Panc1 (cell line): ENCODE data around the gene RNF34. TPM values are rescaled to one million over a fixed set of nuclear protein-coding genes. Genes with fewer than 3 reads are reported as not detected.

Experiments
- ATAC-seq: fragments of 200-7000 bp; cut with Tn5 transposase; 2 replicates; pipeline ENCODE4 v1.9.1; 2020; ENCODE audit warnings: mild to moderate bottlenecking, moderate library complexity
- BruUV-seq: library from RNA; stranded (reverse); fragments of 400-500 nt; replicated peaks from 2 replicates; lab custom pipeline; 2021; lab: Mats Ljungman, UMichigan
- CTCF ChIA-PET: fragments of 300-600 bp; sonication (Branson Sonifier 250); formaldehyde crosslinking; loops from one replicate; lab custom pipeline; 2022; ENCODE audit warnings: antibody characterized with exemption; lab: Charles Lee
- POLR2A ChIA-PET: fragments of 300-600 bp; sonication (Branson Sonifier 250); formaldehyde crosslinking; loops from one replicate; lab custom pipeline; 2022; ENCODE audit warnings: antibody characterized with exemption; lab: Charles Lee
- DNase-seq: peaks from one replicate; pipeline ENCODE4 v3.0.0-alpha.2; 2010; ENCODE audit warnings: low read depth, low spot score
- H3K27ac ChIP-seq: 2 replicates; pipeline ENCODE4 v1.5.1; 2011; ENCODE audit warnings: mild to moderate bottlenecking, low read length, inconsistent platforms
- H3K27me3 ChIP-seq: fragments of 200-500 bp; sonication (Bioruptor generic); 2 replicates; pipeline ENCODE4 v1.6.0; 2014; ENCODE audit warnings: low read length, inconsistent platforms; ENCODE audit not compliant: control insufficient read depth, insufficient read depth
- H3K36me3 ChIP-seq: fragments of 200-500 bp; sonication (Bioruptor generic); 2 replicates; pipeline ENCODE4 v1.5.1; 2014; ENCODE audit warnings: inconsistent platforms, mild to moderate bottlenecking, low read length, moderate library complexity; ENCODE audit not compliant: control insufficient read depth, insufficient read depth
- H3K4me1 ChIP-seq: 2 replicates; pipeline ENCODE4 v1.5.1; 2011; ENCODE audit warnings: inconsistent platforms, mild to moderate bottlenecking, low read length, moderate library complexity; ENCODE audit not compliant: control insufficient read depth, insufficient read depth
- H3K4me3 ChIP-seq, 2 experiments: 2 replicates each; pipeline ENCODE4 v1.5.1; 2011 to 2012; ENCODE audit warnings: low read depth in 2 of 2, low read length in 2 of 2, mild to moderate bottlenecking in 2 of 2, inconsistent platforms in 1 of 2, moderate library complexity in 1 of 2
- H3K9me3 ChIP-seq: fragments of 200-500 bp; sonication (Bioruptor generic); 2 replicates; pipeline ENCODE4 v1.5.1; 2014; ENCODE audit warnings: low read depth, mild to moderate bottlenecking, inconsistent platforms, low read length, moderate library complexity; ENCODE audit not compliant: control insufficient read depth, insufficient read depth
- CTCF ChIP-seq: fragments of 450-650 bp; IDR thresholded peaks from 2 replicates; pipeline ENCODE4 v1.5.1; 2017; ENCODE audit warnings: mild to moderate bottlenecking
- POLR2AphosphoS5 ChIP-seq: IDR thresholded peaks from 2 replicates; pipeline ENCODE4 v1.6.1; 2012; ENCODE audit warnings: mild to moderate bottlenecking, low read depth, low read length, moderate library complexity
- REST ChIP-seq, 2 experiments: IDR thresholded peaks; 2 replicates each; pipeline ENCODE4 v1.6.1; 2011 to 2012; ENCODE audit warnings: low read depth in 2 of 2, control low read depth in 1 of 2, low read length in 1 of 2, mild to moderate bottlenecking in 1 of 2, moderate library complexity in 1 of 2; ENCODE audit not compliant: insufficient read depth in 1 of 2
- SIN3A ChIP-seq: IDR thresholded peaks from 2 replicates; pipeline ENCODE4 v1.6.1; 2012; ENCODE audit warnings: low read depth, mild to moderate bottlenecking, low read length, moderate library complexity, borderline replicate concordance; ENCODE audit not compliant: insufficient read depth
- TCF7L2 ChIP-seq: IDR thresholded peaks from 2 replicates; pipeline ENCODE4 v1.6.1; 2011; ENCODE audit warnings: mild to moderate bottlenecking, low read depth, low read length, inconsistent platforms
- in situ Hi-C: cut with HindIII; loops from 2 replicates; pipeline ENCODE4 v1.10.0; 2016; ENCODE audit warnings: low sequenced_read_pairs, low pct_unique_long_range_greater_than_20kb
- intact Hi-C: fragments of 100-400 bp; cut with micrococcal nuclease; formaldehyde crosslinking; loops from one replicate; pipeline ENCODE4 v1.10.0; 2022; ENCODE audit not compliant: unreplicated experiment
- total RNA-seq: library from RNA; stranded (reverse); gene quantifications from one replicate; pipeline ENCODE4 v1.2.1, GENCODE V29; 2021; ENCODE audit not compliant: unreplicated experiment

The RNF34 gene
- total RNA-seq, 1 experiment from 2014 or later, result 52.4 TPM

- TF ChIP-seq POLR2AphosphoS5, result no peak
- no peak for TF ChIP-seq TCF7L2
- no peak for TF ChIP-seq CTCF
- no peak for TF ChIP-seq REST (IDR thresholded peaks at IDR 0.05; ENCODE audit: insufficient read depth in 1 of 2, low read depth in 2 of 2, low read length in 1 of 2)
- no peak for TF ChIP-seq SIN3A
- DNase-seq (no peak), ATAC-seq (no peak)
- Histone ChIP-seq H3K4me3 (no peak overlapping the region), H3K27me3 (no peaks in the 10 kb centered on the region), H3K27ac (no peak overlapping the region), H3K9me3 (no peaks in the 10 kb centered on the region), H3K36me3 (no peaks in the 10 kb centered on the region), H3K4me1 (no peaks in the 10 kb centered on the region)
- no TSS peak for BruUV-seq
- ChIA-PET POLR2A (no interaction called here), CTCF (interaction anchor here (0.5 kb wide), 1 partner anchor 10 kb away, joined by 3 read pairs; no protein-coding TSS in a partner anchor)
- intact Hi-C loops (no loop called here), in situ Hi-C loops (no loop called here)
These were observed 52.0 kb downstream of the RNF34 start for GRCh38 chr12:121451961-121452339.

DNA sequence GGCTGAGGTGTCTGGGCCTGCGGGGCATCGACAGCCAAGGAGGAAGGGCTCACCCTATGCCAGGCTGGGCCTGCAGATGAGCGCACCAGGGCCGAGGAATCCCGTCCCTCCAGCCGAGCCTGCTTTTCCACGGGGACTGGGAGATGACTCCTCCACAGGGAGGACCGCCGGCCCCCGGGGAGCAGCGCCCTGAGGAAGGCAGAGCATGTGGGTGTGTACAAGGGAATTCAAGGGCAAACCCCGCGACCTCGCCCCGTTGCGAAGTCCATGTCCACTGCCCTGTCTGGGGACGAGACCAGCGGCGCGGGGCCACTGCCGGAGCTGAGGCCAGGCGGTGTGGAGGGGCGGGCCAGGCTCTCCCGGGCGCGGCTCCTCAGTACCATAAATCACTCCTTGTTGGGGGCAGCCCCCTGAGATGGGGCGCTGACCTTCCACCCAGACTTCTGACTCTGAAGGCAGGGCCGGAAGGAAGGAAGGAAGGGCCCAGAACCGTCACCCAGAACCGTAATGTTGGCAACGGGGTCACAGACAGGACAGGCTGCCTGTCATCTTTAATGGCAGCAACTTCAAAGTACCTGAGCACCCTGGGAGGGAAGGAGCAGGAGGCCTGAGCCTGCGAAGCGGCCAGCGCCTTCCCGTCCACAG lies 52.5 kb downstream of the RNF34 start:
- DNase-seq (no peak), ATAC-seq (0 out of 2 replicates have a peak, but pooled peaks have one; percentile 28)
- H3K9me3 ChIP-seq, result no peaks in the 10 kb centered on the region
- ChIA-PET POLR2A (no interaction called here), CTCF (interaction anchor here (0.5 kb wide), 1 partner anchor 11 kb away, joined by 3 read pairs; no protein-coding TSS in a partner anchor)
- in situ Hi-C loops, result no loop called here
- no peaks in the 10 kb centered on the region for H3K27me3 ChIP-seq
- intact Hi-C loops, result no loop called here
- H3K27ac ChIP-seq, result no peak overlapping the region
- no peaks in the 10 kb centered on the region for H3K4me1 ChIP-seq
- H3K36me3 ChIP-seq, result no peaks in the 10 kb centered on the region
- BruUV-seq, result no TSS peak
- no peak overlapping the region for H3K4me3 ChIP-seq
- no peak for TF ChIP-seq SIN3A

DNA sequence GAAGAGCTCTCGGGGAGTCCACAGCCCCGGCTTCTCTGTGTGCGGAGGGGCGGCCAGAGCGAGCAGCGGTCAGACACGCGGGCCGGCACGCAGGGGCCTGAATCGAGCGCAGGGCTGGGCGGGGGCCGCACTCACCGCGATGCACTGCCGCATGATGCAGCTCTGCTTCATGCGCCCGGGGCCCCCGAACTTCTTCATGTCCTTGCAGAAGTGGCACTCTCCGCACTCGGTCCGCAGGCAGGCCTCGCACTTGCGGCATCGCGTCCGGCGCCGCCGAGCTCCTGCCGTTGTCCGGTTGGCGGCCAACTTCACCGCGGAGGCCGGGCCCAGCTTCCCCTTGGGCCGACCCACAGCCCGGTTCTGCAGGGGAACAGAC lies 53.1 kb downstream of the RNF34 start:
- Histone ChIP-seq H3K27ac (no peak overlapping the region), H3K4me1 (no peaks in the 10 kb centered on the region), H3K4me3 (no peak overlapping the region), H3K9me3 (no peaks in the 10 kb centered on the region), H3K36me3 (no peaks in the 10 kb centered on the region), H3K27me3 (no peaks in the 10 kb centered on the region)
- no peak for TF ChIP-seq REST (IDR thresholded peaks at IDR 0.05; ENCODE audit: insufficient read depth in 1 of 2, low read depth in 2 of 2, low read length in 1 of 2)
- no peak for TF ChIP-seq TCF7L2
- no peak for TF ChIP-seq CTCF
- no peak for TF ChIP-seq POLR2AphosphoS5
- TF ChIP-seq SIN3A, result no peak
- intact Hi-C loops (no loop called here), in situ Hi-C loops (no loop called here)
- CTCF ChIA-PET, result no interaction called here
- no peak for ATAC-seq
- POLR2A ChIA-PET, result no interaction called here
- no TSS peak for BruUV-seq
- no peak for DNase-seq
